H1 (cell line): ENCODE data around the gene PLCL1. TPM values are rescaled to one million over a fixed set of nuclear protein-coding genes. Genes with fewer than 3 reads are reported as not detected.

ENCODE experiments used
- CTCF ChIA-PET: fragments of 300-600 bp; sonication (Branson Sonifier 250); formaldehyde crosslinking; loops from one replicate; lab custom pipeline; 2021; ENCODE audit not compliant: partially characterized antibody; lab: Charles Lee
- POLR2A ChIA-PET: fragments of 300-600 bp; sonication (Branson Sonifier 250); formaldehyde crosslinking; loops from one replicate; lab custom pipeline; 2021; ENCODE audit warnings: inconsistent platforms; ENCODE audit not compliant: partially characterized antibody; lab: Charles Lee
- DNase-seq, 2 experiments: peaks; one replicate each; pipeline versions ENCODE4 v3.0.0 to v3.0.0-alpha.2; 2010 to 2022; ENCODE audit warnings: low spot score in 2 of 2, low read depth in 1 of 2, mixed read lengths in 1 of 2
- FAIRE-seq: peaks from 2 replicates; lab custom pipeline; 2011; peaks lifted over from hg19 to GRCh38; lab: Jason Lieb, UNC
- H2AFZ ChIP-seq: 2 replicates; pipeline ENCODE4 v1.8.1; 2012; ENCODE audit warnings: low read length, inconsistent platforms
- H2AK5ac ChIP-seq: 2 replicates; pipeline ENCODE4 v1.6.1; 2013; ENCODE audit warnings: low read depth, low read length
- H2BK120ac ChIP-seq: replicated peaks from 2 replicates; pipeline ENCODE3; 2013; ENCODE audit warnings: low read depth, low read length, inconsistent platforms
- H2BK12ac ChIP-seq: 2 replicates; pipeline ENCODE4 v1.6.1; 2013; ENCODE audit warnings: low read depth, low read length
- H2BK15ac ChIP-seq: 2 replicates; pipeline ENCODE4 v1.6.1; 2013; ENCODE audit warnings: low read length
- H2BK20ac ChIP-seq: 2 replicates; pipeline ENCODE4 v1.6.1; 2013; ENCODE audit warnings: low read length
- H2BK5ac ChIP-seq: 2 replicates; pipeline ENCODE4 v1.6.1; 2013; ENCODE audit warnings: low read depth, low read length
- H3K14ac ChIP-seq: 2 replicates; pipeline ENCODE4 v1.6.1; 2013; ENCODE audit warnings: inconsistent platforms; ENCODE audit not compliant: insufficient read length
- H3K18ac ChIP-seq: 2 replicates; pipeline ENCODE4 v1.6.1; 2013; ENCODE audit warnings: low read length; ENCODE audit errors: extremely low read depth
- H3K23ac ChIP-seq: 2 replicates; pipeline ENCODE4 v1.6.1; 2013; ENCODE audit warnings: inconsistent platforms; ENCODE audit not compliant: insufficient read length
- H3K23me2 ChIP-seq: 2 replicates; pipeline ENCODE4 v1.6.1; 2013; ENCODE audit warnings: low read depth, low read length
- H3K27ac ChIP-seq: 2 replicates; pipeline ENCODE4 v1.6.1; 2011; ENCODE audit warnings: low read depth, low read length, inconsistent platforms
- H3K27me3 ChIP-seq, 4 experiments: replicated peaks in 1 of 4; 1 replicate in 1 of 4; 2 replicates in 3 of 4; pipeline versions ENCODE4 v1.6.1 to v1.8.1; 2011 to 2013; ENCODE audit warnings: low read length in 3 of 4, mild to moderate bottlenecking in 3 of 4, inconsistent platforms in 2 of 4, mixed read lengths in 2 of 4, moderate library complexity in 1 of 4; ENCODE audit not compliant: control insufficient read depth in 3 of 4, insufficient read depth in 3 of 4; ENCODE audit errors: extremely low read depth in 1 of 4
- H3K36me3 ChIP-seq, 4 experiments: 2 replicates each; pipeline versions ENCODE4 v1.6.1 to v1.8.1; 2011 to 2013; ENCODE audit warnings: mild to moderate bottlenecking in 4 of 4, low read length in 3 of 4, moderate library complexity in 2 of 4, control low read depth in 1 of 4, inconsistent platforms in 1 of 4; ENCODE audit not compliant: insufficient read depth in 4 of 4, control insufficient read depth in 2 of 4
- H3K4ac ChIP-seq: replicated peaks from 2 replicates; pipeline ENCODE3; 2013; ENCODE audit warnings: low read length, low read depth, mixed read lengths, inconsistent platforms; ENCODE audit not compliant: insufficient read length
- H3K4me1 ChIP-seq, 4 experiments: replicated peaks in 1 of 4; 1 replicate in 1 of 4; 2 replicates in 3 of 4; pipeline versions ENCODE4 v1.6.1 to v1.8.1; 2011 to 2013; ENCODE audit warnings: low read length in 3 of 4, inconsistent platforms in 2 of 4, mixed read lengths in 1 of 4; ENCODE audit not compliant: insufficient read depth in 4 of 4, control insufficient read depth in 3 of 4
- H3K4me2 ChIP-seq, 2 experiments: 2 replicates each; pipeline versions ENCODE4 v1.6.1 to v1.8.1; 2011 to 2013; ENCODE audit warnings: low read depth in 2 of 2, low read length in 2 of 2, control low read depth in 1 of 2, inconsistent platforms in 1 of 2, mild to moderate bottlenecking in 1 of 2; ENCODE audit not compliant: insufficient read depth in 1 of 2
- H3K4me3 ChIP-seq, 4 experiments: fragments of 200-600, 300-600 bp in 1 of 4; sonication (generic), shearing (Covaris generic), sonication (Bioruptor Twin) in 1 of 4; 2 replicates each; pipeline versions ENCODE4 v1.5.1 to v1.8.1; 2011 to 2016; ENCODE audit warnings: low read length in 4 of 4, low read depth in 3 of 4, control low read depth in 2 of 4, inconsistent platforms in 2 of 4, mild to moderate bottlenecking in 2 of 4, mixed read lengths in 1 of 4, moderate library complexity in 1 of 4; ENCODE audit not compliant: insufficient read depth in 2 of 4; ENCODE audit errors: extremely low read depth in 1 of 4
- H3K56ac ChIP-seq: replicated peaks from 2 replicates; pipeline ENCODE3; 2013; ENCODE audit warnings: low read depth, mild to moderate bottlenecking, mixed read lengths, low read length, inconsistent platforms; ENCODE audit not compliant: insufficient read length
- H3K79me1 ChIP-seq: 2 replicates; pipeline ENCODE4 v1.6.1; 2013; ENCODE audit warnings: low read depth, low read length, control low read depth
- H3K79me2 ChIP-seq, 2 experiments: 2 replicates each; pipeline versions ENCODE4 v1.6.1 to v1.8.1; 2012 to 2013; ENCODE audit warnings: low read length in 2 of 2, mild to moderate bottlenecking in 2 of 2, inconsistent platforms in 1 of 2; ENCODE audit not compliant: insufficient read depth in 2 of 2, control insufficient read depth in 1 of 2
- H3K9ac ChIP-seq, 4 experiments: replicated peaks in 1 of 4; 1 replicate in 1 of 4; 2 replicates in 3 of 4; pipeline versions ENCODE4 v1.6.1 to v1.8.1; 2011 to 2013; ENCODE audit warnings: low read depth in 3 of 4, low read length in 3 of 4, control low read depth in 2 of 4, mild to moderate bottlenecking in 2 of 4, moderate library complexity in 2 of 4, inconsistent platforms in 1 of 4; ENCODE audit errors: extremely low read depth in 1 of 4
- H3K9me3 ChIP-seq, 2 experiments: 2 replicates each; pipeline versions ENCODE4 v1.6.1 to v1.8.1; 2012 to 2013; ENCODE audit warnings: mild to moderate bottlenecking in 2 of 2, moderate library complexity in 2 of 2, control low read depth in 1 of 2, inconsistent platforms in 1 of 2, low read depth in 1 of 2, low read length in 1 of 2, mixed read lengths in 1 of 2; ENCODE audit not compliant: insufficient read depth in 2 of 2
- H4K20me1 ChIP-seq, 2 experiments: replicated peaks in 1 of 2; 2 replicates each; pipeline versions ENCODE3 to v1.8.1; 2011 to 2013; ENCODE audit warnings: inconsistent platforms in 2 of 2, low read length in 2 of 2, mild to moderate bottlenecking in 1 of 2; ENCODE audit not compliant: insufficient read depth in 2 of 2, control insufficient read depth in 1 of 2
- H4K5ac ChIP-seq: 2 replicates; pipeline ENCODE4 v1.6.1; 2013; ENCODE audit warnings: low read length, low read depth, mixed read lengths, inconsistent platforms; ENCODE audit not compliant: insufficient read length
- H4K8ac ChIP-seq: 2 replicates; pipeline ENCODE4 v1.8.0; 2013; ENCODE audit warnings: mild to moderate bottlenecking, moderate library complexity, low read length, inconsistent platforms; ENCODE audit not compliant: insufficient read depth; ENCODE audit errors: extremely low read depth
- H4K91ac ChIP-seq: replicated peaks from 2 replicates; pipeline ENCODE3; 2013; ENCODE audit warnings: low read length, mixed read lengths, inconsistent platforms; ENCODE audit not compliant: insufficient read length
- CTCF ChIP-seq, 3 experiments: IDR thresholded peaks; 1 replicate in 2 of 3; 2 replicates in 1 of 3; pipeline versions ENCODE4 v1.5.1 to v1.6.1; 2011; ENCODE audit warnings: low read length in 3 of 3, mild to moderate bottlenecking in 3 of 3, inconsistent platforms in 2 of 3, low read depth in 1 of 3, moderate library complexity in 1 of 3; ENCODE audit not compliant: insufficient read depth in 1 of 3; ENCODE audit errors: control extremely low read depth in 1 of 3
- NRF1 ChIP-seq: IDR thresholded peaks from 2 replicates; pipeline ENCODE4 v1.6.1; 2011; ENCODE audit warnings: mild to moderate bottlenecking, low read depth, low read length, improper control_type of control experiment
- RAD21 ChIP-seq, 2 experiments: IDR thresholded peaks in 1 of 2; conservative IDR thresholded peaks in 1 of 2; 2 replicates each; pipeline ENCODE4 v1.6.1; 2011; ENCODE audit warnings: low read depth in 2 of 2, low read length in 2 of 2, improper control_type of control experiment in 1 of 2, inconsistent platforms in 1 of 2, mild to moderate bottlenecking in 1 of 2, moderate library complexity in 1 of 2
- WGBS, 2 experiments: shearing (Covaris generic) in 1 of 2; methylation state at CpG; one replicate each; pipeline versions ENCODE4 v1.1.6 to v1.1.7; 2013 to 2015; ENCODE audit warnings: low lambda C conversion rate in 2 of 2, mixed read lengths in 2 of 2, inconsistent platforms in 1 of 2, low coverage in 1 of 2, missing lambda C conversion rate in 1 of 2; ENCODE audit not compliant: insufficient replicate concordance in 2 of 2, insufficient coverage in 1 of 2, insufficient read length in 1 of 2; ENCODE audit errors: extremely low coverage in 1 of 2, missing lambda C conversion rate in 1 of 2; 5-methylcytosine and 5-hydroxymethylcytosine counted together
- polyA plus RNA-seq, 7 experiments: library from polyadenylated mRNA; depleted of rRNA in 3 of 7; stranded (reverse) in 5 of 7; unstranded in 2 of 7; fragments of >200 nt in 5 of 7; fragments of 200-250 nt in 2 of 7; gene quantifications; 1 replicate in 5 of 7; 2 replicates in 1 of 7; 4 replicates in 1 of 7; pipeline versions ENCODE4 v1.2.1 to v1.2.3, GENCODE V29; 2011 to 2013; ENCODE audit warnings: missing spikeins in 2 of 7, mixed read lengths in 2 of 7
- total RNA-seq: library from RNA; stranded (reverse); fragmentation: NEBNext Ultra II Directional; extraction: Animal tissue kit (Norgen Biotek cat#: 25700); gene quantifications from 2 replicates; pipeline ENCODE4 v1.2.1, GENCODE V29; 2021

The PLCL1 gene
- total and polyA plus RNA-seq, 2 of the 8 experiments (the other 6 are each of a cell fraction or from before 2014, with no cell fraction given), result not detected

GRCh38 chr2:198137733-198138132 is 333.3 kb downstream of the PLCL1 start:
- no peak overlapping the region for H2BK12ac ChIP-seq
- H2BK5ac ChIP-seq, result no peak overlapping the region
- H4K8ac ChIP-seq, result no peak overlapping the region
- H3K14ac ChIP-seq, result no peak overlapping the region
- no peak overlapping the region for H3K56ac ChIP-seq
- no peak overlapping the region for H3K27ac ChIP-seq
- no peaks in the 10 kb centered on the region for H3K79me2 ChIP-seq
- no peaks in the 10 kb centered on the region for H3K23me2 ChIP-seq
- no peak overlapping the region for H2AK5ac ChIP-seq
- no peak overlapping the region for H2BK120ac ChIP-seq
- ChIA-PET POLR2A (no interaction called here), CTCF (interaction anchor here (0.7 to 0.8 kb wide), 2 partner anchors 18 to 24 kb away, joined by 3 read pairs; no protein-coding TSS in a partner anchor)
- TF ChIP-seq CTCF (IDR thresholded peaks at IDR 0.05; ENCODE audit: control extremely low read depth in 1 of 3, insufficient read depth in 1 of 3, low read depth in 1 of 3, low read length in 3 of 3) (peak; percentile 55 to 71 (median 59)), RAD21 (IDR thresholded peaks at IDR 0.05 in 1 of 2, conservative IDR thresholded peaks at IDR 0.05 in 1 of 2; ENCODE audit: low read depth in 2 of 2, low read length in 2 of 2) (peak; percentile 57 to 66), NRF1 (no peak)
- H3K4ac ChIP-seq, result no peak overlapping the region
- H3K9me3 ChIP-seq, result no peaks in the 10 kb centered on the region
- H3K27me3 ChIP-seq, result no peaks in the 10 kb centered on the region
- no peaks in the 10 kb centered on the region for H3K36me3 ChIP-seq
- H2BK15ac ChIP-seq, result no peak overlapping the region
- no peak for DNase-seq
- FAIRE-seq, result no peak
- no peak overlapping the region for H2AFZ ChIP-seq
- H3K4me1 ChIP-seq, result no peaks in the 10 kb centered on the region
- no peak overlapping the region for H3K9ac ChIP-seq
- H2BK20ac ChIP-seq, result no peak overlapping the region
- H3K79me1 ChIP-seq, result no peaks in the 10 kb centered on the region
- H3K23ac ChIP-seq, result no peak overlapping the region
- no peak overlapping the region for H4K5ac ChIP-seq
- no peaks in the 10 kb centered on the region for H4K20me1 ChIP-seq
- 86% methylated on average over 1 of the region's 1 CpG; no CpG with 5 or more reads in 1 of the 2 experiments for WGBS, 2 experiments
- H3K4me3 ChIP-seq, result no peak overlapping the region
- no peak overlapping the region for H4K91ac ChIP-seq
- H3K18ac ChIP-seq, result no peak overlapping the region
- no peak overlapping the region for H3K4me2 ChIP-seq
